HG02588 (cell line): ENCODE measurements around the gene PCDHGA1.
"Not testable (repeated sequence)": the region's sequence is repeated elsewhere in the genome, so short reads cannot be mapped to it uniquely, and the experiment has no call there.

Source experiments
- ATAC-seq: cut with Tn5 transposase; IDR thresholded peaks from one replicate; pipeline ENCODE4 v1.9.1; 2021; ENCODE audit warnings: mild to moderate bottlenecking, moderate library complexity; ENCODE audit not compliant: unreplicated experiment

Gene PCDHGA1

GRCh38 chr5:141330299-141331080 is at the start of gene PCDHGA1:
PCDHGA1 (plus strand) TSS chr5:141330514.
- ATAC-seq: no peak

- no peak for ATAC-seq
Observed at GRCh38 chr5:141298376-141298775, 31.9 kb upstream of the PCDHGA1 start.

- ATAC-seq: no peak
Observed at GRCh38 chr5:141303756-141304155, 26.6 kb upstream of the PCDHGA1 start, which contains the start of gene SLC25A2. SLC25A2 (minus strand) TSS chr5:141304049; CDS start chr5:141303865, 184 bp downstream.

- ATAC-seq: no peak
Observed at GRCh38 chr5:141306630-141307029, 23.7 kb upstream of the PCDHGA1 start.

GRCh38 chr5:141313711-141314110 is 16.6 kb upstream of the PCDHGA1 start:
- ATAC-seq: no peak

- not testable (repeated sequence) for ATAC-seq
Observed at GRCh38 chr5:141316963-141317362, 13.4 kb upstream of the PCDHGA1 start.

- ATAC-seq: no peak
Observed at GRCh38 chr5:141319202-141319601, 11.1 kb upstream of the PCDHGA1 start.

- no peak for ATAC-seq
Observed at GRCh38 chr5:141319699-141320098, 10.6 kb upstream of the PCDHGA1 start.

GRCh38 chr5:141320225-141321169 is 9.8 kb upstream of the PCDHGA1 start, which contains the start of gene TAF7:
TAF7 (minus strand) TSS chr5:141320784; CDS start chr5:141320044, 740 bp downstream.
- peak; percentile 96 for ATAC-seq

- ATAC-seq: no peak
Observed at GRCh38 chr5:141322261-141322660, 8.1 kb upstream of the PCDHGA1 start.

- peak; percentile 86 for ATAC-seq
Observed at GRCh38 chr5:141326088-141326854, 4.0 kb upstream of the PCDHGA1 start.

GRCh38 chr5:141328231-141328630 is 2.1 kb upstream of the PCDHGA1 start:
- no peak for ATAC-seq

GRCh38 chr5:141332571-141332970 is 2.3 kb downstream of the PCDHGA1 start:
- ATAC-seq: not testable (repeated sequence)

GRCh38 chr5:141338538-141339306 is 8.4 kb downstream of the PCDHGA1 start, which contains the start of gene PCDHGA2:
PCDHGA2 (plus strand) TSS chr5:141338760.
- ATAC-seq: no peak

- ATAC-seq: not testable (repeated sequence)
Observed at GRCh38 chr5:141340781-141341354, 10.6 kb downstream of the PCDHGA1 start.

- ATAC-seq: no peak
Observed at GRCh38 chr5:141342773-141343172, 12.5 kb downstream of the PCDHGA1 start.

GRCh38 chr5:141343242-141343952 is 13.1 kb downstream of the PCDHGA1 start, which contains the start of gene PCDHGA3:
PCDHGA3 (plus strand) TSS chr5:141343829; CDS start chr5:141344034, 205 bp downstream.
- no peak for ATAC-seq

GRCh38 chr5:141343953-141344463 is 13.7 kb downstream of the PCDHGA1 start:
- ATAC-seq: no peak
